Stimulated activated CD8-positive, alpha-beta memory T cell treated with anti-CD3 and anti-CD28 coated beads, Interleukin-7, amount 100 ng/mL, for 24 hours (primary cell): ENCODE results near the gene NTN1.

Source experiments
- DNase-seq: peaks from one replicate; pipeline ENCODE4 v3.0.0-alpha.2; 2020; ENCODE audit warnings: low read depth

Gene NTN1

DNA sequence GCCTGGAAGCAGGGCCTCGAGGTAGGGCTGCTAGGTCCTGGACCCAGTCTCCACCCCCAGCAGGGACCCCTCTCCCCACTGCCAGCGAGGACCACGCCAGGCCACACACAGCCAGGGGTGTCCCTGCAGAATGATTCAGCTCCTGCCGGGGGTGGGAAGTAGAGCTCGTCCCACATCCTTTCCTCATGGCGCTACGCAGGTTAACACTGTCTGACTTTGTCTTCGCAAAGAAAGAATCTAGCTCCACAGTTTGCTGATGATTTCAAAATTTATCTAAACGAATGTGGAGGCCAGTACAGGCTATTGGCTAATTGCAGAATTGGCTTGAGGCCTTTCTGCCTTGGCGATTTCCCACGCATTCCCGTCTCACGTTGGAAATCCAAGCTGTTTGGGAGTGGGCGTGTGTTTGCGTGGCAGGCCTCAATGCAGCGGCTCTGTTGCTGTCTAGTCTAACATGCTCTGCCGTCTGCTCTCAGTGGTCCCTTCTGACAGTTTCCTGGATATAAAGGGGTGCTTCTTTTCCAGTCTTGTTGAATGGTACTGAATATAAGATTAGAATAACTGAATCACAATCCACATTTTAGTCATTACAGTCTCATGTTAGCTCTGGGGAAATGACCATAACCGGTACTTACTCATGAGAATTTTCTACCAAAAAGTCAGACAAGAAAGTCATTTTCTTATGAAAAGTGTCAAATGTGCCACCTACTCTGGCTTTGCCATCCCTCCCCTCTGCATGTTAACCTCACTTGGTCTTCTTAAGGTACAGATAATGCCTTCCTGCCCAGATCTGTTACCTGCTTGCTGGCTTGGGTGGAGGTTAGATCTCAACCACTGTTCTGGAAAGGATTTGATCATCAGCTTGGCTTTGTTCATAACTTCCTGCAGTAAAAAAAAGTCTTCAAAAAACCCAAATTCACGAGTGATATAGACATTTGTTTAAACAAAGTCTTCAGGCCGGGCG is 252.4 kb downstream of the NTN1 start:
- no peak for DNase-seq

DNA sequence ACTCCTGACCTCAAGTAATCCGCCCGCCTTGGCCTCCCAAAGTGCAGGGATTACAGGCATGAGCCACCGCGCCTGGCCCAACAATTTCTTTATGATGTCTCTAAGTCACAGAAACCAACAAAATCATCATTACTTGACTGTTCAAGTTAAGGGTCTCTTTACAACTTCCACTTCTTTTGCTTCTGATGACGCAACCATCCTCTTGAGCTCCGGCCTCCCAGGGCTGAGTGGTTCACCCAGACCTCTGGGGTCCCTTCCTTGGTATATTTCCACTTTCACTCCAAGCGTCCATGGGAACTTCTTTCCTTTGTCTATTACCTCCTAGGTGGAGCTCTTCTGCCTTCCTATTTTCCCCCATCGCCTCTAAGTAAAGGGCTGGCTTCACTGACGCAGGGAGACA is 253.7 kb downstream of the NTN1 start:
- no peak for DNase-seq

DNA sequence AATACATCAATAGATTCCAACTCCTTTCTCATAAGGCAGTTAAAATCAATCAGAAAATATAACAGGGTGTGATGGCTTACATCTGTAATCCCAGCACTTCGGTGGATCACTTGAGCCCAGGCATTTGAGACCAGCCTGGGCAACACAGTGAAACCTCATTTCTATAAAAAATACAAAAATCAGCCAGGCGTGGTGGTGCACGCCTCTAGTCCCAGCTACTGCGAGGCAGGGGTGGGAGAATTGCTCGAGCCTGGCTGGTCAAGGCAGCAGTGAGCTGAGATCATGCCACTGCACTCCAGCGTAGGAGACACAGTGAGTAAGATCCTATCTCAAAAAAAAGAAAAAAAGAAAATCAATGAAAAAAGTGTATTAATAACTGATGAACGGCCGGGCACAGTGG is 258.6 kb downstream of the NTN1 start:
- no peak for DNase-seq

DNA sequence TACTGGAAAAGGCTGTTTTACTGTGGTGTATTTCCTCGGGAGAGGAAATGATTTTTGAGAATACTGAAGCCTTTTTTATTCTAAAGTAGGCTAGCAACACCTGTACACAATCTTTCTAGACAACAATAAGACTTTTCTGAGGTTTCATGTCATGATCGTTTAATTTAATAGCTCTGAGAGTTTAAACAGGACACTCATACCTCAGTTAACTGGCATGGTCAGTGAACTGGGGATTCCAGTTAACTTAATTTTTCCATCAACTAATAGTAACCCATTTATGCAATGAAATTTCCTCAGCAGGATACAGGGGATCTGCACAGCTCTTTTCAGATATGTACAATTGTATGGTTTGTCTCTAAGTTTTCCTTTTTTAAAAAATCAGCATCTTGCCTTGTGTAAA is 262.6 kb downstream of the NTN1 start:
- DNase-seq: no peak

DNA sequence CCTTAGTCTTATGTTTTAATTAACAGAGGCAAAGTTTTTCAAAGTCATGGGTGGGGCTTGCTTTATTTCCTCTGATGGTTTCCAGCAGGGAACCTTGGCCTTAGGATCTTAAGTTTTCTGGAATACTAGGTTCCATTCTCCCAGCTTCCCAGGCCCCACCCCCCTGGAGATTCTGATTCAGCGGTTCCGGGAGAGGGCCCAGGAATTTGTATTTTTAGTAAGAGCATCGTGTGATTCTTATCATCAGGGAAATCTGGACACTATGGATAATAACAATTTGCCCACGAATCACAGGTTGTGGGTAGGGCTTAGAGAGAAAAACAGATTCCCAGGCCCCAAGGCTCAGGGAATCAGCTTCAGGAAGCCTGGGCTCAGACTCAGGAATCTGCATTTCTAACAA is 263.6 kb downstream of the NTN1 start:
- no peak for DNase-seq

DNA sequence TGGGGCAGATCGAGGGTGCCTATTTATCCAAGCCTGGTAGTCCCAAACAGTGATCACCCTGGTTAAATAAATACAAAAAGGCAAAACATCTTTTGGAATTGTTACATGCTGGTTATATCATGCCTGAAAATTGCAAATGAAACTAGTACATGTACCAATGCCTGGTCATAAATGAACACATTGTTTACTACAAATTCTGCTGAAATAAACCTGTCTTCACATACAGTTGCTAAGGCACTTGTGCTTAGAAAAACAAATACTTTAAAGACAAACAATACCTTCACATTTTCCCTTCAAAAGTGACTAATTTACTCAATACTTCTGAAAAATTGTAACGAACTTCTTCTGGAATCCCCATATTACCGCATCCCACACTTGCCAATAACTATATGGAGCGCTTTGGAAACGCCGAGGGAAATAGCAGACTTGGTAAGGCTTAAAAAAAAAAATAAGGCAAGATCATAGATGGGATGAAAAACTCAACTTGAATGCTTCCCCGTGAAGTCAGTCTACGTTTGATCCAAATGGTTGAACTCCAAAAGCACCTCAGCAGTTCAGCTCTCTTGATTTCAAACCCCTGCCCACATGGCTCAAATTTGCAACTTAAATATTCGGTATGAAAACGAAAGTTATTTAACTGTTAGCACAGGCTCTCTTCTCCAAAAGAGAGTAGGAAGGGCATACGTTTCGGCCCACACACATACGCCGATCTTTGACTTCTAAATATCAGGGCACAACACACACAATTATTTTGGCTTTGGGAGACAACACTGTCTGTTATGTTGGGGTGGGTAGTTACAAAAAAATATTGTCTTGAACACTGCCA is 264.5 kb downstream of the NTN1 start:
- DNase-seq: no peak

DNA sequence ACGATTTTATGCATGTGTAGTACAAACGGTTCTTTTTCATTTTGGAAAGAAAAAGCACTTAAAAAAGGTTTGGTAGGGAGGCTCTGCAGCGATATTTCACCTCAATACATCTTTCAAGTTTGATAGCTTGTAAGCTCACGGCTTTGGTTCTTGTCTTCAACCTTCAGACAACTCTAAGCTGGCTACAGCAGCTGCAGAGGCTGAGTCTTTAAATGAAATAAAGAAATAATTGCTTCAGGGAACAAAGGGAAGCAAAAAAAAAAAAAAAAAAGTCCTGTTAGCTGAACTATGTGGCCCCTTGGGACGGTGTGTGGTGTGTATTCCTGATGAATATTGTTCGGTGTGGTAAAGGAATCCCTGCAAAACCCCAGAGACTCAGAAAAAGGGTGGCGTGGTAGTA is 265.1 kb downstream of the NTN1 start:
- no peak for DNase-seq

DNA sequence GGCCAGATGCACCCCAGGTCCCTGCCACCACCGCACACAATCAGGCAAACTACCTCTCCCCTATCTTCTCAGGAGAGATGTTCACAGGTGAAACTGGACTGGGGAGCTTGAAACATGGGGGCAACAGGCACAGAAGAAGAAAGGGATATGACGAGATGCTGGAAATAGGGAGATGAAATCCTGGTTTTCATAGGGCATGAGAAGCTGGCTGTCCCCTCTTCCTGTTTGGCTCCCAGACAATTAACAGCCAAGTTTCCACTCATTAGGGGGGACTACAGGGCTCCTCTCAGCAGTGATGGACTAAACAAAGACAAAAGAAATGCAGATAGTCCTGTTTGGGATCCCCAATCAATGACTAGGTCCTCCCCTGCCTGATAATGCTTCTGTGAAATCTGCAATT is 266.0 kb downstream of the NTN1 start:
- DNase-seq: no peak

DNA sequence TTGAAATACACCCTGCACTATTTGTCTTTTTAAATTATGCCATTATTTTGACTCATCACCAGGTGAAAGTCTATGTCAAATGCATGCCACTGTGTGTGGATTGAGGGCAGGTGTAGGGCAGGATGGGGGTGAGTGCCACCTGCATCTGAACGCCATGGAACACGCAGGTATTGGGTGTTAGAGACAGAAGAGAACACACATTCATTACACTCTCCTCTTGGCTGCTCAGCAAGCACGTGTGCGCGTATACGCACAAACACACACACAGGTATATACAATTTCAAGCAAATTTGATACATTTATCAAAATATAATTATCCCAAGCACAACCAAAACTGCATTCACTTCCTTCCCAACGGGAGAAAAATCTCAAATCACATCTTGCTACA is 268.9 kb downstream of the NTN1 start:
- DNase-seq: no peak

DNA sequence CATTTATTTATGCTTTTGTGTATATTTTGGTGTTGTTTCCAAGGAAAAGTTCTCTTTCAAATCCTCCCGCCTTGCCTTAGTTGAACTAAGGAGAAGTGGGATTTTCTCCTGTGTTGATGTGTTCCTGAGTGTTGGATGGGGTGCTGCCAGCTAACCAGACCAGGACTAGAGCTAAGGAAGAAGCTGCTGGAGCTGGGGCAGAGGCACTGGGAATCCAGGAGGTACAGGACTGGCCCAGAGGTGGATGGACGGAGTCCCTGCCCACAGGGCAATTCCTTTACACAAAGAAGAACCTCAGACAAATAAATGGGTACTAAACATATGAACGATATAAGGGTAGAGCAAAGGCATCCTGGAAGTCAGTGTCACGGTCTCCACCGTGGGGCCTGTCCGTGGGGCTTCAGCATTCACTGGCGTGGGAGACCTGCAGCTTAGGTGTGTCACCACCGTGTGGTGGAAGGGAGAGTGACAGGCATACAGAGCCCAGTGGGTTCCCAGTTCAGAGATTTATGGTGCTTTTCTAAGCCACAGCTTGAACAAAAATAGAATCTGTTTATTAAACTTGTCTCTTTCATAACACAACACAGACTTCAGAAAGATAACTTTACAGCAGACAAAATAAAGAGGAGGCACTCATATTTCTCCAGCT is 270.7 kb downstream of the NTN1 start:
- no peak for DNase-seq

DNA sequence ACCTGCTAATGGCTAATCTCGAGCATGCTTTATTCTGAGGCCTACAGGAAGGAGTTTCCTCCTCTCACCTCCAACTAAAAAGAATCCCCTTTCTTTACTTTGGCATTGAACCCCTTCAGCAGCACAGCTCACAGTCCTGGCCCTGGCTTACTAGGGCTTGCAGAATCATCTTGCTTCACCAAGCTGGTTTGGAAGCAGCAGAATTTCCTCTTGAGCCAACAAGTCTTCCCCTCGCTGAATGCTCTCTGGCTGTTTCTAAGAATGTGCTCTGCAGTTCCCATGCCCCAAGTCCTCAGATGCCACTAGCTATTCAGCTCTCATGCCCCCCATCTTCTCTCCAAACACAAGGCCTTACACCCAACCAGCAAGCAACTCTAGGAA is 271.2 kb downstream of the NTN1 start:
- DNase-seq: no peak
